GM23338 (cell line): Measurements from ENCODE around the gene MRNIP. TPM values are rescaled to one million over a fixed set of nuclear protein-coding genes. Genes with fewer than 3 reads are reported as not detected.

Experiments used
- ATAC-seq: fragments of 200-7000 bp; cut with Tn5 transposase; 3 replicates; pipeline ENCODE4 v1.9.1; 2020
- DNase-seq: peaks from one replicate; pipeline ENCODE4 v3.0.0-alpha.2; 2015; ENCODE audit warnings: low spot score
- H2AFZ ChIP-seq: fragments of 200-600 bp; sonication (generic); 2 replicates; pipeline ENCODE4 v1.8.0; 2016; ENCODE audit warnings: antibody characterized with exemption, mild to moderate bottlenecking, moderate library complexity
- H3F3A ChIP-seq: fragments of 200-600 bp; sonication (generic); replicated peaks from 2 replicates; pipeline ENCODE4 v1.8.0; 2017; ENCODE audit warnings: antibody characterized with exemption, mixed run types, low read depth
- H3K27ac ChIP-seq: fragments of 200-600 bp; sonication (generic); 2 replicates; pipeline ENCODE4 v1.6.1; 2016; ENCODE audit warnings: low read depth
- H3K27me3 ChIP-seq: fragments of 200-600 bp; sonication (generic); 2 replicates; pipeline ENCODE4 v1.8.0; 2016; ENCODE audit warnings: mild to moderate bottlenecking, mixed run types, moderate library complexity; ENCODE audit not compliant: insufficient read depth
- H3K36me3 ChIP-seq: fragments of 200-600 bp; sonication (generic); 2 replicates; pipeline ENCODE4 v1.8.0; 2016; ENCODE audit warnings: mild to moderate bottlenecking; ENCODE audit not compliant: insufficient read depth
- H3K4me1 ChIP-seq: fragments of 200-600 bp; sonication (generic); 2 replicates; pipeline ENCODE4 v1.8.0; 2016; ENCODE audit warnings: mild to moderate bottlenecking, moderate library complexity; ENCODE audit not compliant: insufficient read depth
- H3K4me2 ChIP-seq: fragments of 200-600 bp; sonication (generic); 2 replicates; pipeline ENCODE4 v1.7.1; 2017; ENCODE audit warnings: mixed run types
- H3K4me3 ChIP-seq: fragments of 200-600 bp; sonication (generic); 2 replicates; pipeline ENCODE4 v1.6.1; 2016; ENCODE audit warnings: mixed run types
- H3K79me2 ChIP-seq: fragments of 200-600 bp; sonication (generic); replicated peaks from 2 replicates; pipeline ENCODE4 v1.8.0; 2017; ENCODE audit warnings: mild to moderate bottlenecking; ENCODE audit not compliant: insufficient read depth
- H3K9me2 ChIP-seq: fragments of 200-600 bp; sonication (generic); 2 replicates; pipeline ENCODE4 v1.8.0; 2017; ENCODE audit not compliant: insufficient read depth
- H4K20me1 ChIP-seq: fragments of 200-600 bp; sonication (generic); replicated peaks from 2 replicates; pipeline ENCODE4 v1.8.0; 2017; ENCODE audit warnings: mild to moderate bottlenecking; ENCODE audit not compliant: insufficient read depth
- H3K27ac Mint-ChIP-seq: 2 replicates; pipeline ENCODE4 v1.8.0; 2020; ENCODE audit warnings: inconsistent platforms, mild to moderate bottlenecking, moderate library complexity, mixed read lengths
- H3K27me3 Mint-ChIP-seq: 3 replicates; pipeline ENCODE4 v1.8.0; 2022; ENCODE audit warnings: low read depth, mild to moderate bottlenecking, moderate library complexity, mixed read lengths, inconsistent platforms; ENCODE audit not compliant: insufficient read depth, poor library complexity
- H3K36me3 Mint-ChIP-seq: 3 replicates; pipeline ENCODE4 v1.8.0; 2021; ENCODE audit warnings: low read depth, mild to moderate bottlenecking, inconsistent platforms, moderate library complexity, mixed read lengths
- H3K4me1 Mint-ChIP-seq: 3 replicates; pipeline ENCODE4 v1.8.0; 2020; ENCODE audit warnings: mild to moderate bottlenecking, inconsistent platforms, mixed read lengths
- H3K4me3 Mint-ChIP-seq: 3 replicates; pipeline ENCODE4 v1.8.0; 2021; ENCODE audit warnings: moderate library complexity, mild to moderate bottlenecking, inconsistent platforms, mixed read lengths
- H3K9me3 Mint-ChIP-seq: 3 replicates; pipeline ENCODE4 v1.8.0; 2020; ENCODE audit warnings: moderate library complexity, mild to moderate bottlenecking, inconsistent platforms, mixed read lengths
- STAT1 ChIP-seq: IDR thresholded peaks from one replicate; pipeline ENCODE4 v1.6.1; 2016; ENCODE audit warnings: antibody characterized with exemption; ENCODE audit not compliant: unreplicated experiment
- ZNF114 ChIP-seq: fragments of 250-450 bp; sonication (Bioruptor Pico); IDR thresholded peaks from 2 replicates; pipeline ENCODE4 v1.5.0; 2020; ENCODE audit warnings: mild to moderate bottlenecking, moderate library complexity
- ZNF331 ChIP-seq: fragments of 250-450 bp; sonication (Bioruptor Pico); IDR thresholded peaks from 2 replicates; pipeline ENCODE4 v1.5.0; 2020; ENCODE audit warnings: low read depth, mild to moderate bottlenecking, moderate library complexity
- polyA plus RNA-seq: library from polyadenylated mRNA; unstranded; fragments of >200 nt; fragmentation: Nextera tagmentation; extraction: Ambion mirVana; gene quantifications from 2 replicates; pipeline ENCODE4 v1.2.1, GENCODE V29; 2016
- total RNA-seq: library from RNA; depleted of rRNA; stranded (reverse); fragments of >200 nt; shearing (Covaris generic); gene quantifications from 2 replicates; pipeline ENCODE4 v1.2.3, GENCODE V29; 2014
- TF ChIP-seq, protein P1 (sequence below), 2 experiments: fragments of 200-600 bp in 1 of 2; sonication (generic) in 1 of 2; conservative IDR thresholded peaks; 2 replicates each; pipeline versions ENCODE4 v1.5.1 to v1.6.1; 2016 to 2017; ENCODE audit warnings: antibody characterized with exemption in 2 of 2, low read depth in 2 of 2, mild to moderate bottlenecking in 2 of 2, moderate library complexity in 1 of 2
- TF ChIP-seq, protein P2 (sequence below): IDR thresholded peaks from one replicate; pipeline ENCODE4 v1.6.1; 2018; ENCODE audit warnings: antibody characterized with exemption; ENCODE audit not compliant: unreplicated experiment
- TF ChIP-seq, protein P3 (sequence below): fragments of 250-450 bp; sonication (Bioruptor Pico); IDR thresholded peaks from 2 replicates; pipeline ENCODE4 v1.5.0; 2020; ENCODE audit warnings: mild to moderate bottlenecking, moderate library complexity
- TF ChIP-seq, protein P4 (sequence below): IDR thresholded peaks from 2 replicates; pipeline ENCODE4 v1.6.1; 2016; ENCODE audit warnings: antibody characterized with exemption

The MRNIP gene
- total and polyA plus RNA-seq, 2 experiments from 2014 or later, result 18.2 to 34.4 TPM

DNA sequence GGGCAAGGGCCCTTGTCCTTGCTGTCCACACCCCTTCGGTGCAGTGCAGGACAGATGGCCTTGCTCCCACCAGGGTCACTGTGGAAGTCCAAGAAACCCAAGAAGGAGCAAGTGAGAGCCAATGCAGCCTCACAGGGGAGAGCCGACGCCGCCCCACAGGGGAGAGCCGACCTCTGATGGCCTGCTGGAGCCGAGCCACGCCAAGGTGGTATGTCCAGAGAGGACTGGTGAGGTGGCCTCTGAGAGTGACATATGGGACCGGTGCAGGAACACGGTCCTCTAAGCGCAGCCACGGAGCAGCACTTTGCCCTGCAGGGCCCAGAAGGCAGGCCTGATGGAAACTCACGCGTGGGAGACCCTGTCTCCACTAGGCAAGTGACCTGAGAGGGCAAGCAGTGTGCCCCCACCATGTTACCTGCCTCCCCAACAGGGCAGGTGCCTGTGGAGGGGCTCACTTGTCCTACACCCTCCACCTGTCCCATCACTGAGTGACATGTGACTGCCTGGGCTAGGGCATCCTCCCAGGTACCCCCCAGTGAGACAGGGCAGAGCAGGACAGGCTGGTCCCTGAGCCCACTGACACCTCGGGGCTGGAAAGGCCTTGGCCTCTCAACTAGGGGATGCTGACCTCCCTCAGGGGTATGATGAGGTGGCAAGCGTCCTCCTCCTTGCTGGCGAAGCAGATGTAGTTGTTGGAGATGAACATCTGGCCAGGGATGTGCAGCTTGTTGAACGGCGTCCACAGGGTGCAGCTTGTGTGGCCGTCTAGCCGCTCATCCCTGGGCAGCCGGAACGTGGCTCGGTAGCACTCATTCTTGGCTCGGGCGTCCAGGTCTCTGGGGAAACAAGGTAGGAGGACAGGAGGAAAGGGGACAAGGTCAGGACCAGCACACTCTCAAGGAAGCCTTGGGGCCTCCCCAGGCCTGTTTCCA is 32.4 kb upstream of the MRNIP start:
- Mint-ChIP-seq H3K27ac (no peak overlapping the region), H3K4me1 (peaks cover 10% of the 10 kb centered on the region; the same call in 2 of the 3 replicates), H3K27me3 (peaks cover 4% of the 10 kb centered on the region), H3K9me3 (peaks cover 2% of the 10 kb centered on the region; the same call in 1 of the 3 replicates), H3K36me3 (peaks cover 49% of the 10 kb centered on the region), H3K4me3 (no peak overlapping the region)
- no peak overlapping the region for H3K4me3 ChIP-seq
- no peak overlapping the region for H3K27ac ChIP-seq
- H3K27me3 ChIP-seq, result no peaks in the 10 kb centered on the region
- no peaks in the 10 kb centered on the region for H3K9me2 ChIP-seq
- H3K4me1 ChIP-seq, result peaks cover 7% of the 10 kb centered on the region
- TF ChIP-seq, protein P1, sequence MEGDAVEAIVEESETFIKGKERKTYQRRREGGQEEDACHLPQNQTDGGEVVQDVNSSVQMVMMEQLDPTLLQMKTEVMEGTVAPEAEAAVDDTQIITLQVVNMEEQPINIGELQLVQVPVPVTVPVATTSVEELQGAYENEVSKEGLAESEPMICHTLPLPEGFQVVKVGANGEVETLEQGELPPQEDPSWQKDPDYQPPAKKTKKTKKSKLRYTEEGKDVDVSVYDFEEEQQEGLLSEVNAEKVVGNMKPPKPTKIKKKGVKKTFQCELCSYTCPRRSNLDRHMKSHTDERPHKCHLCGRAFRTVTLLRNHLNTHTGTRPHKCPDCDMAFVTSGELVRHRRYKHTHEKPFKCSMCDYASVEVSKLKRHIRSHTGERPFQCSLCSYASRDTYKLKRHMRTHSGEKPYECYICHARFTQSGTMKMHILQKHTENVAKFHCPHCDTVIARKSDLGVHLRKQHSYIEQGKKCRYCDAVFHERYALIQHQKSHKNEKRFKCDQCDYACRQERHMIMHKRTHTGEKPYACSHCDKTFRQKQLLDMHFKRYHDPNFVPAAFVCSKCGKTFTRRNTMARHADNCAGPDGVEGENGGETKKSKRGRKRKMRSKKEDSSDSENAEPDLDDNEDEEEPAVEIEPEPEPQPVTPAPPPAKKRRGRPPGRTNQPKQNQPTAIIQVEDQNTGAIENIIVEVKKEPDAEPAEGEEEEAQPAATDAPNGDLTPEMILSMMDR (conservative IDR thresholded peaks at IDR 0.05; ENCODE audit: low read depth in 2 of 2), result no peak
- no peak for TF ChIP-seq ZNF331 (CRISPR knock-in tag)
- TF ChIP-seq, protein P2, sequence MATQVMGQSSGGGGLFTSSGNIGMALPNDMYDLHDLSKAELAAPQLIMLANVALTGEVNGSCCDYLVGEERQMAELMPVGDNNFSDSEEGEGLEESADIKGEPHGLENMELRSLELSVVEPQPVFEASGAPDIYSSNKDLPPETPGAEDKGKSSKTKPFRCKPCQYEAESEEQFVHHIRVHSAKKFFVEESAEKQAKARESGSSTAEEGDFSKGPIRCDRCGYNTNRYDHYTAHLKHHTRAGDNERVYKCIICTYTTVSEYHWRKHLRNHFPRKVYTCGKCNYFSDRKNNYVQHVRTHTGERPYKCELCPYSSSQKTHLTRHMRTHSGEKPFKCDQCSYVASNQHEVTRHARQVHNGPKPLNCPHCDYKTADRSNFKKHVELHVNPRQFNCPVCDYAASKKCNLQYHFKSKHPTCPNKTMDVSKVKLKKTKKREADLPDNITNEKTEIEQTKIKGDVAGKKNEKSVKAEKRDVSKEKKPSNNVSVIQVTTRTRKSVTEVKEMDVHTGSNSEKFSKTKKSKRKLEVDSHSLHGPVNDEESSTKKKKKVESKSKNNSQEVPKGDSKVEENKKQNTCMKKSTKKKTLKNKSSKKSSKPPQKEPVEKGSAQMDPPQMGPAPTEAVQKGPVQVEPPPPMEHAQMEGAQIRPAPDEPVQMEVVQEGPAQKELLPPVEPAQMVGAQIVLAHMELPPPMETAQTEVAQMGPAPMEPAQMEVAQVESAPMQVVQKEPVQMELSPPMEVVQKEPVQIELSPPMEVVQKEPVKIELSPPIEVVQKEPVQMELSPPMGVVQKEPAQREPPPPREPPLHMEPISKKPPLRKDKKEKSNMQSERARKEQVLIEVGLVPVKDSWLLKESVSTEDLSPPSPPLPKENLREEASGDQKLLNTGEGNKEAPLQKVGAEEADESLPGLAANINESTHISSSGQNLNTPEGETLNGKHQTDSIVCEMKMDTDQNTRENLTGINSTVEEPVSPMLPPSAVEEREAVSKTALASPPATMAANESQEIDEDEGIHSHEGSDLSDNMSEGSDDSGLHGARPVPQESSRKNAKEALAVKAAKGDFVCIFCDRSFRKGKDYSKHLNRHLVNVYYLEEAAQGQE, result no peak
- TF ChIP-seq, protein P3, sequence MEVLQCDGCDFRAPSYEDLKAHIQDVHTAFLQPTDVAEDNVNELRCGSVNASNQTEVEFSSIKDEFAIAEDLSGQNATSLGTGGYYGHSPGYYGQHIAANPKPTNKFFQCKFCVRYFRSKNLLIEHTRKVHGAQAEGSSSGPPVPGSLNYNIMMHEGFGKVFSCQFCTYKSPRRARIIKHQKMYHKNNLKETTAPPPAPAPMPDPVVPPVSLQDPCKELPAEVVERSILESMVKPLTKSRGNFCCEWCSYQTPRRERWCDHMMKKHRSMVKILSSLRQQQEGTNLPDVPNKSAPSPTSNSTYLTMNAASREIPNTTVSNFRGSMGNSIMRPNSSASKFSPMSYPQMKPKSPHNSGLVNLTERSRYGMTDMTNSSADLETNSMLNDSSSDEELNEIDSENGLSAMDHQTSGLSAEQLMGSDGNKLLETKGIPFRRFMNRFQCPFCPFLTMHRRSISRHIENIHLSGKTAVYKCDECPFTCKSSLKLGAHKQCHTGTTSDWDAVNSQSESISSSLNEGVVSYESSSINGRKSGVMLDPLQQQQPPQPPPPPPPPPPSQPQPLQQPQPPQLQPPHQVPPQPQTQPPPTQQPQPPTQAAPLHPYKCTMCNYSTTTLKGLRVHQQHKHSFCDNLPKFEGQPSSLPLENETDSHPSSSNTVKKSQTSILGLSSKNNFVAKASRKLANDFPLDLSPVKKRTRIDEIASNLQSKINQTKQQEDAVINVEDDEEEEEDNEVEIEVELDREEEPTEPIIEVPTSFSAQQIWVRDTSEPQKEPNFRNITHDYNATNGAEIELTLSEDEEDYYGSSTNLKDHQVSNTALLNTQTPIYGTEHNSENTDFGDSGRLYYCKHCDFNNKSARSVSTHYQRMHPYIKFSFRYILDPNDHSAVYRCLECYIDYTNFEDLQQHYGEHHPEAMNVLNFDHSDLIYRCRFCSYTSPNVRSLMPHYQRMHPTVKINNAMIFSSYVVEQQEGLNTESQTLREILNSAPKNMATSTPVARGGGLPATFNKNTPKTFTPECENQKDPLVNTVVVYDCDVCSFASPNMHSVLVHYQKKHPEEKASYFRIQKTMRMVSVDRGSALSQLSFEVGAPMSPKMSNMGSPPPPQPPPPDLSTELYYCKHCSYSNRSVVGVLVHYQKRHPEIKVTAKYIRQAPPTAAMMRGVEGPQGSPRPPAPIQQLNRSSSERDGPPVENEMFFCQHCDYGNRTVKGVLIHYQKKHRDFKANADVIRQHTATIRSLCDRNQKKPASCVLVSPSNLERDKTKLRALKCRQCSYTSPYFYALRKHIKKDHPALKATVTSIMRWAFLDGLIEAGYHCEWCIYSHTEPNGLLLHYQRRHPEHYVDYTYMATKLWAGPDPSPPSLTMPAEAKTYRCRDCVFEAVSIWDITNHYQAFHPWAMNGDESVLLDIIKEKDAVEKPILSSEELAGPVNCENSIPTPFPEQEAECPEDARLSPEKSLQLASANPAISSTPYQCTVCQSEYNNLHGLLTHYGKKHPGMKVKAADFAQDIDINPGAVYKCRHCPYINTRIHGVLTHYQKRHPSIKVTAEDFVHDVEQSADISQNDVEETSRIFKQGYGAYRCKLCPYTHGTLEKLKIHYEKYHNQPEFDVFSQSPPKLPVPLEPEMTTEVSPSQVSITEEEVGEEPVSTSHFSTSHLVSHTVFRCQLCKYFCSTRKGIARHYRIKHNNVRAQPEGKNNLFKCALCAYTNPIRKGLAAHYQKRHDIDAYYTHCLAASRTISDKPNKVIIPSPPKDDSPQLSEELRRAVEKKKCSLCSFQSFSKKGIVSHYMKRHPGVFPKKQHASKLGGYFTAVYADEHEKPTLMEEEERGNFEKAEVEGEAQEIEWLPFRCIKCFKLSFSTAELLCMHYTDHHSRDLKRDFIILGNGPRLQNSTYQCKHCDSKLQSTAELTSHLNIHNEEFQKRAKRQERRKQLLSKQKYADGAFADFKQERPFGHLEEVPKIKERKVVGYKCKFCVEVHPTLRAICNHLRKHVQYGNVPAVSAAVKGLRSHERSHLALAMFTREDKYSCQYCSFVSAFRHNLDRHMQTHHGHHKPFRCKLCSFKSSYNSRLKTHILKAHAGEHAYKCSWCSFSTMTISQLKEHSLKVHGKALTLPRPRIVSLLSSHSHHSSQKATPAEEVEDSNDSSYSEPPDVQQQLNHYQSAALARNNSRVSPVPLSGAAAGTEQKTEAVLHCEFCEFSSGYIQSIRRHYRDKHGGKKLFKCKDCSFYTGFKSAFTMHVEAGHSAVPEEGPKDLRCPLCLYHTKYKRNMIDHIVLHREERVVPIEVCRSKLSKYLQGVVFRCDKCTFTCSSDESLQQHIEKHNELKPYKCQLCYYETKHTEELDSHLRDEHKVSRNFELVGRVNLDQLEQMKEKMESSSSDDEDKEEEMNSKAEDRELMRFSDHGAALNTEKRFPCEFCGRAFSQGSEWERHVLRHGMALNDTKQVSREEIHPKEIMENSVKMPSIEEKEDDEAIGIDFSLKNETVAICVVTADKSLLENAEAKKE, result no peak
- TF ChIP-seq, protein P4, sequence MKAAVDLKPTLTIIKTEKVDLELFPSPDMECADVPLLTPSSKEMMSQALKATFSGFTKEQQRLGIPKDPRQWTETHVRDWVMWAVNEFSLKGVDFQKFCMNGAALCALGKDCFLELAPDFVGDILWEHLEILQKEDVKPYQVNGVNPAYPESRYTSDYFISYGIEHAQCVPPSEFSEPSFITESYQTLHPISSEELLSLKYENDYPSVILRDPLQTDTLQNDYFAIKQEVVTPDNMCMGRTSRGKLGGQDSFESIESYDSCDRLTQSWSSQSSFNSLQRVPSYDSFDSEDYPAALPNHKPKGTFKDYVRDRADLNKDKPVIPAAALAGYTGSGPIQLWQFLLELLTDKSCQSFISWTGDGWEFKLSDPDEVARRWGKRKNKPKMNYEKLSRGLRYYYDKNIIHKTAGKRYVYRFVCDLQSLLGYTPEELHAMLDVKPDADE, result no peak
- no peak for TF ChIP-seq STAT1
- no peak for TF ChIP-seq ZNF114
- no peaks in the 10 kb centered on the region for H3F3A ChIP-seq
- DNase-seq, result no peak
- no peak overlapping the region for H2AFZ ChIP-seq
- H3K36me3 ChIP-seq, result no peaks in the 10 kb centered on the region
- no peaks in the 10 kb centered on the region for H3K79me2 ChIP-seq
- H3K4me2 ChIP-seq, result no peak overlapping the region
- no peaks in the 10 kb centered on the region for H4K20me1 ChIP-seq
- ATAC-seq, result no peak
